A673 (cell line): ENCODE data around the gene KATNAL2. TPM values are rescaled to one million over a fixed set of nuclear protein-coding genes. Genes with fewer than 3 reads are reported as not detected.
A peak's percentile ranks its signal among the peaks of the same experiment; 100 is the strongest.

Source experiments
- BruUV-seq: library from RNA; stranded (reverse); fragments of 400-500 nt; replicated peaks from 2 replicates; lab custom pipeline; 2021; lab: Mats Ljungman, UMichigan
- CTCF ChIA-PET: fragments of 300-600 bp; sonication (Branson Sonifier 250); formaldehyde crosslinking; loops from one replicate; lab custom pipeline; 2022; ENCODE audit warnings: antibody characterized with exemption; lab: Charles Lee
- POLR2A ChIA-PET: fragments of 300-600 bp; sonication (Branson Sonifier 250); formaldehyde crosslinking; loops from one replicate; lab custom pipeline; 2022; ENCODE audit warnings: antibody characterized with exemption; ENCODE audit not compliant: low non-redundant PET; lab: Charles Lee
- DNase-seq: peaks from one replicate; pipeline ENCODE4 v3.0.0-alpha.2; 2015; ENCODE audit warnings: low spot score
- H3K27ac ChIP-seq: fragments of 200-600 bp; sonication (generic); 2 replicates; pipeline ENCODE4 v1.5.1; 2016; ENCODE audit warnings: mixed run types, low read depth, mild to moderate bottlenecking, mixed read lengths, antibody characterized with exemption, low read length; ENCODE audit not compliant: poor library complexity, severe bottlenecking
- H3K27me3 ChIP-seq: fragments of 200-600 bp; sonication (generic); replicated peaks from 2 replicates; pipeline ENCODE4 v1.6.1; 2017; ENCODE audit warnings: mixed run types, low read depth, mild to moderate bottlenecking, mixed read lengths, antibody characterized with exemption, low read length; ENCODE audit not compliant: insufficient read depth, poor library complexity
- H3K36me3 ChIP-seq: fragments of 200-600 bp; sonication (generic); 2 replicates; pipeline ENCODE4 v1.6.1; 2016; ENCODE audit warnings: mixed run types, mild to moderate bottlenecking, mixed read lengths, antibody characterized with exemption, low read length; ENCODE audit not compliant: insufficient read depth, poor library complexity, severe bottlenecking
- H3K4me1 ChIP-seq: fragments of 200-600 bp; sonication (generic); 2 replicates; pipeline ENCODE4 v1.6.1; 2017; ENCODE audit warnings: mixed run types, mild to moderate bottlenecking, mixed read lengths, antibody characterized with exemption, low read length; ENCODE audit not compliant: insufficient read depth, poor library complexity, severe bottlenecking
- H3K4me3 ChIP-seq: fragments of 200-600 bp; sonication (generic); 2 replicates; pipeline ENCODE4 v1.5.1; 2016; ENCODE audit warnings: low read depth, mixed run types, mild to moderate bottlenecking, mixed read lengths, low read length; ENCODE audit not compliant: poor library complexity, severe bottlenecking
- H3K9me3 ChIP-seq: fragments of 200-600 bp; sonication (generic); 2 replicates; pipeline ENCODE4 v1.6.1; 2016; ENCODE audit warnings: mixed run types, low read depth, mild to moderate bottlenecking, mixed read lengths, antibody characterized with exemption, low read length; ENCODE audit not compliant: poor library complexity, severe bottlenecking
- EZH2 ChIP-seq: fragments of 200-600 bp; sonication (generic); IDR thresholded peaks from 2 replicates; pipeline ENCODE4 v1.6.1; 2017; ENCODE audit warnings: borderline replicate concordance, low read depth, mild to moderate bottlenecking, mixed read lengths, antibody characterized with exemption, low read length; ENCODE audit not compliant: poor library complexity, severe bottlenecking
- intact Hi-C: fragments of 100-400 bp; cut with micrococcal nuclease; formaldehyde crosslinking; loops from one replicate; pipeline ENCODE4 v1.10.0; 2022; ENCODE audit not compliant: unreplicated experiment
- total RNA-seq: library from RNA; stranded (reverse); gene quantifications from 2 replicates; pipeline ENCODE4 v1.2.3, GENCODE V29; 2021
- TF ChIP-seq, protein P1 (sequence below): fragments of 300-800, 200-600 bp; sonication (generic); conservative IDR thresholded peaks from 2 replicates; pipeline ENCODE4 v1.5.1; 2017; ENCODE audit warnings: low read depth, mild to moderate bottlenecking, antibody characterized with exemption, low read length, moderate library complexity, mixed read lengths

The KATNAL2 gene
- total RNA-seq, 1 experiment from 2014 or later = 10.6 TPM

- POLR2A ChIA-PET = no interaction called here
- Histone ChIP-seq H3K27ac (no peak overlapping the region), H3K4me1 (no peaks in the 10 kb centered on the region), H3K9me3 (no peaks in the 10 kb centered on the region), H3K36me3 (peaks cover 25% of the 10 kb centered on the region), H3K27me3 (no peaks in the 10 kb centered on the region), H3K4me3 (no peak overlapping the region)
- DNase-seq = no peak
- no TSS peak for BruUV-seq
- CTCF ChIA-PET = no interaction called here
- TF ChIP-seq, protein P1, sequence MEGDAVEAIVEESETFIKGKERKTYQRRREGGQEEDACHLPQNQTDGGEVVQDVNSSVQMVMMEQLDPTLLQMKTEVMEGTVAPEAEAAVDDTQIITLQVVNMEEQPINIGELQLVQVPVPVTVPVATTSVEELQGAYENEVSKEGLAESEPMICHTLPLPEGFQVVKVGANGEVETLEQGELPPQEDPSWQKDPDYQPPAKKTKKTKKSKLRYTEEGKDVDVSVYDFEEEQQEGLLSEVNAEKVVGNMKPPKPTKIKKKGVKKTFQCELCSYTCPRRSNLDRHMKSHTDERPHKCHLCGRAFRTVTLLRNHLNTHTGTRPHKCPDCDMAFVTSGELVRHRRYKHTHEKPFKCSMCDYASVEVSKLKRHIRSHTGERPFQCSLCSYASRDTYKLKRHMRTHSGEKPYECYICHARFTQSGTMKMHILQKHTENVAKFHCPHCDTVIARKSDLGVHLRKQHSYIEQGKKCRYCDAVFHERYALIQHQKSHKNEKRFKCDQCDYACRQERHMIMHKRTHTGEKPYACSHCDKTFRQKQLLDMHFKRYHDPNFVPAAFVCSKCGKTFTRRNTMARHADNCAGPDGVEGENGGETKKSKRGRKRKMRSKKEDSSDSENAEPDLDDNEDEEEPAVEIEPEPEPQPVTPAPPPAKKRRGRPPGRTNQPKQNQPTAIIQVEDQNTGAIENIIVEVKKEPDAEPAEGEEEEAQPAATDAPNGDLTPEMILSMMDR = no peak
- no peak for TF ChIP-seq EZH2
- intact Hi-C loops = no loop called here
These were observed 192.3 kb downstream of the KATNAL2 start for GRCh38 chr18:47109720-47110119.

GRCh38 chr18:47110492-47111274 lies 193.3 kb downstream of the KATNAL2 start:
- Histone ChIP-seq H3K4me3 (no peak overlapping the region), H3K27ac (no peak overlapping the region), H3K27me3 (no peaks in the 10 kb centered on the region), H3K36me3 (peaks cover 25% of the 10 kb centered on the region), H3K4me1 (no peaks in the 10 kb centered on the region), H3K9me3 (no peaks in the 10 kb centered on the region)
- intact Hi-C loops = no loop called here
- POLR2A ChIA-PET = no interaction called here
- DNase-seq = no peak
- CTCF ChIA-PET = no interaction called here
- TF ChIP-seq, protein P1 = no peak
- TF ChIP-seq EZH2 = no peak
- BruUV-seq = no TSS peak

DNA sequence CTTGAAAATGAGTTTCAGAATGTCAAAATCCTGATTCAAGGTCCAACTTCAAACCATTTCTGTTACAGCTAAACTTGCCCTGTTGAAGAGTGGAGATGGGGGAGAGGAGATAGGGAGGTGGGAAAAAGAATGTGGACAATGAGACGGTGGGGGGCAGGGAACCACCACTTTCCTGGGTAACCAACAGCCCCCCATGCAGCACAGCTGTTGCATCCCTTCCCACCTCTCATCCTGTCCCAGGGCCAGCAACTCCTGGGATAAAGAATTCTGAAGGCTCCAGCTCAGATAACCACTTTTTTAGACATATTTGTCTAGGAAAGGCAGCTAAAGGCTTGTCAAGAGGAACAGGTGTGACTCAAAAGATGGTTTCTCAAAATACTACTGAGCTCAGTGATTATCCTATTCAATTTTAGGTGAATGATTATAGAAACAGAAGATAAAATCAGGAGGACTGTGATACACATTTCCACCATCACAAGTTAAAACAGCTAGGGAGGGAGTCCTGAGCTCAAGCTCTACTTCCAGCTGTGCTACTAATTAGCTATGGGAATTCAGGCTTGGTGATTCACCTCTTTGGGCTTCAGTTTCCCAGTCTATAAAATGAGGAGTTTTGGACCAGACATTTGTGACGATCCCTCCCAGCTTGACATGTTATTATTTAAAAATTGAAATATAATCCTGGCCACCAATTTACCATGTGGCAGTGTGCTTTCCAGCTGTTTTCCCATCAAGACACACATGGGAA lies 196.6 kb downstream of the KATNAL2 start:
- H3K4me1 ChIP-seq = no peaks in the 10 kb centered on the region

More for the DNA sequence above, 196.6 kb downstream of the KATNAL2 start:
- Histone ChIP-seq H3K27me3 (no peaks in the 10 kb centered on the region), H3K4me3 (no peak overlapping the region), H3K36me3 (peaks cover 25% of the 10 kb centered on the region), H3K9me3 (no peaks in the 10 kb centered on the region), H3K27ac (no peak overlapping the region)
- peak; percentile 71 for DNase-seq
- TF ChIP-seq EZH2 = no peak
- TF ChIP-seq, protein P1 = no peak
- intact Hi-C loops = no loop called here
- ChIA-PET CTCF (no interaction called here), POLR2A (no interaction called here)
- BruUV-seq = no TSS peak
